Measurements from ENCODE around the gene HBM.

GRCh38 chr16:177394-177822 lies 11.6 kb downstream of the HBM start:
- TF ChIP-seq CTCF (IDR thresholded peaks at IDR 0.05) (no peak), POLR2A (IDR thresholded peaks at IDR 0.05) (no peak)
